ENCODE measurements around the gene RBM24. TPM values are rescaled to one million over a fixed set of nuclear protein-coding genes. Genes with fewer than 3 reads are reported as not detected.

The RBM24 gene
- total and polyA plus RNA-seq, 9 of the 15 experiments (the other 6 are each of a cell fraction or from before 2014, with no cell fraction given) = not detected

GRCh38 chr6:17293395-17293794, 12.2 kb downstream of the RBM24 start (continued):
- no peak for TF ChIP-seq ETS1 (conservative IDR thresholded peaks at IDR 0.05; ENCODE audit: control insufficient read depth, low read depth, low read length)
- TF ChIP-seq ZNF316 (IDR thresholded peaks at IDR 0.05) = peak; percentile 76
- no peak for TF ChIP-seq HES1 (IDR thresholded peaks at IDR 0.05; ENCODE audit: low read depth)
- TF ChIP-seq POLR3A (IDR thresholded peaks at IDR 0.05; ENCODE audit: borderline replicate concordance, extremely low read depth, insufficient read depth, insufficient read length) = no peak
- no peak for TF ChIP-seq MTA1 (IDR thresholded peaks at IDR 0.05; ENCODE audit: borderline replicate concordance)
- TF ChIP-seq, protein P1, sequence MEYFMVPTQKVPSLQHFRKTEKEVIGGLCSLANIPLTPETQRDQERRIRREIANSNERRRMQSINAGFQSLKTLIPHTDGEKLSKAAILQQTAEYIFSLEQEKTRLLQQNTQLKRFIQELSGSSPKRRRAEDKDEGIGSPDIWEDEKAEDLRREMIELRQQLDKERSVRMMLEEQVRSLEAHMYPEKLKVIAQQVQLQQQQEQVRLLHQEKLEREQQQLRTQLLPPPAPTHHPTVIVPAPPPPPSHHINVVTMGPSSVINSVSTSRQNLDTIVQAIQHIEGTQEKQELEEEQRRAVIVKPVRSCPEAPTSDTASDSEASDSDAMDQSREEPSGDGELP (CRISPR knock-in tag; IDR thresholded peaks at IDR 0.05; ENCODE audit: borderline replicate concordance) = no peak
- no peak for TF ChIP-seq ZNF764 (CRISPR knock-in tag; IDR thresholded peaks at IDR 0.05; ENCODE audit: low read depth)
- TF ChIP-seq C11orf30 (IDR thresholded peaks at IDR 0.05; ENCODE audit: low read depth) = 0 out of 2 replicates have a peak, but pooled peaks have one; percentile 12
- no peak for TF ChIP-seq KAT7 (CRISPR knock-in tag; IDR thresholded peaks at IDR 0.05; ENCODE audit: borderline replicate concordance)
- no peak for TF ChIP-seq TCFL5 (CRISPR knock-in tag; conservative IDR thresholded peaks at IDR 0.05)
- TF ChIP-seq, protein P2, sequence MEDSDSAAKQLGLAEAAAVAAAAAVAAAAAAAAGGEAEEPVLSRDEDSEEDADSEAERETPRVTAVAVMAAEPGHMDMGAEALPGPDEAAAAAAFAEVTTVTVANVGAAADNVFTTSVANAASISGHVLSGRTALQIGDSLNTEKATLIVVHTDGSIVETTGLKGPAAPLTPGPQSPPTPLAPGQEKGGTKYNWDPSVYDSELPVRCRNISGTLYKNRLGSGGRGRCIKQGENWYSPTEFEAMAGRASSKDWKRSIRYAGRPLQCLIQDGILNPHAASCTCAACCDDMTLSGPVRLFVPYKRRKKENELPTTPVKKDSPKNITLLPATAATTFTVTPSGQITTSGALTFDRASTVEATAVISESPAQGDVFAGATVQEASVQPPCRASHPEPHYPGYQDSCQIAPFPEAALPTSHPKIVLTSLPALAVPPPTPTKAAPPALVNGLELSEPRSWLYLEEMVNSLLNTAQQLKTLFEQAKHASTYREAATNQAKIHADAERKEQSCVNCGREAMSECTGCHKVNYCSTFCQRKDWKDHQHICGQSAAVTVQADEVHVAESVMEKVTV (CRISPR knock-in tag; IDR thresholded peaks at IDR 0.05) = no peak
